Subcutaneous abdominal adipose tissue (tissue), 5 donors: ENCODE measurements around the gene PRPF38A.
A peak's percentile ranks its signal among the peaks of the same experiment; 100 is the strongest.
"Not testable (repeated sequence)": the region's sequence is repeated elsewhere in the genome, so short reads cannot be mapped to it uniquely, and the experiment has no call there.

Experiments
- H3K27ac ChIP-seq: one replicate; pipeline ENCODE4 v1.7.0; 2013; ENCODE audit warnings: low read depth, mild to moderate bottlenecking, inconsistent platforms, low read length, moderate library complexity
- H3K27me3 ChIP-seq, 5 donors: one replicate each; pipeline ENCODE4 v1.7.0; 2013; ENCODE audit warnings: low read length in 5 of 5, inconsistent platforms in 1 of 5; ENCODE audit not compliant: control insufficient read depth in 5 of 5, insufficient read depth in 4 of 5
- H3K36me3 ChIP-seq, 5 donors: one replicate each; pipeline ENCODE4 v1.7.0; 2013; ENCODE audit warnings: low read length in 5 of 5; ENCODE audit not compliant: control insufficient read depth in 5 of 5, insufficient read depth in 5 of 5
- H3K4me1 ChIP-seq, 5 donors: one replicate each; pipeline ENCODE4 v1.7.0; 2013; ENCODE audit warnings: low read length in 5 of 5, mild to moderate bottlenecking in 3 of 5, moderate library complexity in 1 of 5; ENCODE audit not compliant: control insufficient read depth in 5 of 5, insufficient read depth in 5 of 5
- H3K4me3 ChIP-seq, 5 donors: one replicate each; pipeline ENCODE4 v1.7.0; 2013; ENCODE audit warnings: low read length in 5 of 5, low read depth in 1 of 5
- H3K9ac ChIP-seq, 5 donors: one replicate each; pipeline ENCODE4 v1.7.0; 2013; ENCODE audit warnings: low read length in 5 of 5, mild to moderate bottlenecking in 4 of 5, moderate library complexity in 3 of 5
- H3K9me3 ChIP-seq, 5 donors: one replicate each; pipeline ENCODE4 v1.7.0; 2013; ENCODE audit warnings: low read length in 5 of 5; ENCODE audit not compliant: control insufficient read depth in 5 of 5
- donor health status: healthy.
- donor health status: healthy.
- donor health status: healthy.
- donor health status: healthy.
- donor health status: healthy.

Gene PRPF38A

DNA sequence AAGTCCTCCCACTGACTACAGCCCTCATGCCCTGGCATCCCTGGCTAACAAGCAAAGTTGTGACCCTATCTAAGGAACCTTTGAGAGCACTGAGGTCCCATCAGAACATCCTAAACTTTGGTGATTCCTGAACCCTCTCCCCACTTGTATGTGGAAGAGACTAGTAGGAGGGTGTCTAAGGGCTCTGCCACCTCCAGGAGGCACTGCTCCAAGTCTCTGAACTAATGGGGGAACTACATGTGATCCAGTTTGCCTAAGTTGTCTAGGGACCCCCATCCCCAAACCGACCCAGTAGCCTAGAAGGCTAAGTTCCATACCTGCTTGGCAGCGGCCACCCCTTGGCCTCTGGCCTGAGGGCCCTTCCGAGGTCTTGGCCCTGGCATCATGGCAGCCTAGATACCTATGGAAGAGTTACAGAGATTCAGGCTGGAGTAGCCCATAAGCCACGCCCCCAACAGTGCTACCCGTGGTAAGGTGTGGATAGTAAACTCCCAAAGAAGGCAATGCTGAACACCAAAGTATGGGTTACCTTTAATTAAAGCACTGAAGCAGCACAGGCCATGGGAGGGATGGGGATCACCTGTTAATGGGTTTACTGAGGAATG, 40.1 kb upstream of the PRPF38A start:
- peak overlapping the region in 2 of 5 donors; percentile 10 for H3K9ac ChIP-seq

DNA sequence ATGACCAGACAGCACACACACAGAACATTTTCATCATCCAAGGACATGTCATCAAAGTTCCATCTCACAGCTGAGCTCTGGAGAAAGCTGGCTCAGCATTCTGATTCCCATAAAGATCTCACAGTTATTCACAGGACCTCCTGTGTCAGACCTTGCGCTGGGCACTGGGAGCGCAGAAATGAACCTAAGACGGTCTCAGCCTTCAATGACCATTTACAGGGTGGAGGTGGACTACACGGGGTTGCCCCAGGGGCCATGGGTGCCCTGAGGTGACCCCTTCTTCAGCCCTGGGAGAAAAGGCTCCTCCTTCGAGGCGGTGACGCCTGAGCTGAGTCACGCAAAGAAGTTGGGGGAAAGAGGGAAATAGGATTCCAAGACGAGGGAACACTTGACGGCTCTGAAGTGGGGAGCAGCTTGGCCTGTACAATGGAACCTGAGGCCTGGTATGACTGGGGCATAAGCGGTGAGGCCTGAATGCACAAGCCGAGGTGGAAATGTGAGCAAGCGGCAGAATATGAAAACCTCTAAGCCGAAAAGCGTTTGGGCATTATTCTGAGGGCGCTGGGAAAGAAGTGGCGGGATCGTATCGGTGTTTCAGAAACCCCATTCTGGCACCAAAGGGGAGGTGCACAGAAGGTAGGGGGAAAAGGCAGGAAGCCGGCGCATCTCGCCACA, 39.2 kb upstream of the PRPF38A start:
- Histone ChIP-seq H3K4me1 (peaks cover 5 to 30% (median 18%) of the 10 kb centered on the region in 5 donors), H3K27ac (peak overlapping the region; percentile 86), H3K9me3 (no peaks in the 10 kb centered on the region), H3K36me3 (peaks cover 0 to 29% (median 28%) of the 10 kb centered on the region in 5 donors), H3K27me3 (no peaks in the 10 kb centered on the region), H3K4me3 (peak overlapping the region; percentile 86 to 92 (median 87)), H3K9ac (peak overlapping the region; percentile 74 to 96 (median 93))

More for the DNA sequence above, 40.1 kb upstream of the PRPF38A start:
- Histone ChIP-seq H3K27ac (peak overlapping the region; percentile 86), H3K4me1 (peaks cover 5 to 30% (median 18%) of the 10 kb centered on the region in 5 donors), H3K36me3 (peaks cover 0 to 37% (median 36%) of the 10 kb centered on the region in 5 donors), H3K9me3 (no peaks in the 10 kb centered on the region), H3K4me3 (peak overlapping the region in 1 of 5 donors; percentile 92), H3K27me3 (no peaks in the 10 kb centered on the region)

DNA sequence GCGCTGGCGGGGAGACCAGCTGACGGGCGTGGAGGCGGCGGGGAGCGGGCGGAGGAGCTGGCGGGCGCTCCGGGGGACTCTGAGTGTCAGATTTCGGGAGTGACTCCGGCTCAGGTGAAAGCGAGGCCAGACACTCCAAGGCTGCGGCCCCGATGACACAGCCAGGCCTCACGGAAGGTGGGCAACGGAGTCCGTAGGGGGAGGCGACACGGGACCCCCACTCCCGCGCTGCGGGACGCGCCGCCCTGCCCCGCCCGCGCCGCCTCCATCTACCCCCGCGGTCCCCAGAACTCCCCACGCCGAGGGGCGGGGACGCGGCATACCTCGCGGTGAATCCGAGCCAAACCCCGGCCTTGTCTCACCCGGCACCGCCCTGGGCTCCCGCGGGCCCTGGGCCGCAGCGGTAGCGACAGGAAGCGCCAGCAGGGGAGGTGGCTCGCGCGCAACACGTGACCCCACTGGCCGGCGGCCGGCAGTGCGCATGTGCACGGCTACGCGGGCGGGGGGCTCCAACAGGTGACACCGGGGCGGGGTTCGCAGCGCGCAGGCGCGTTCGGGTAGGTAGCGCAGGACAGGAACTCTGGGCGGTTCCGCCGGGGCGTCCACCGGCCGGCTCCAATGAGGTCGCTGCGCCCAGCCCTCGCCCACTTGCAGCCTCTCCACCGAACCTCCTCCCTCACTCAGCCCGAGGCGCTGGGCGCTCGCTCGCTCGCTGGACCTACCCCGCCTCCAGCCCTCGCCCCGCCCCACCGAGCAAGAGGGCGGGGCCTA, 38.5 kb upstream of the PRPF38A start, which contains the start of gene CC2D1B:
Gene CC2D1B (minus strand): TSS at position 460 of the 771 bp plus-strand sequence. CDS start 1,585 bp downstream, outside the sequence.
- no peaks in the 10 kb centered on the region for H3K9me3 ChIP-seq
- H3K27me3 ChIP-seq: no peaks in the 10 kb centered on the region
- H3K4me1 ChIP-seq: peaks cover 5 to 30% (median 18%) of the 10 kb centered on the region in 5 donors
- H3K27ac ChIP-seq: peak within 1 kb of the TSS; percentile 86
- H3K4me3 ChIP-seq: peak within 1 kb of the TSS; percentile 86 to 92 (median 87)
- peaks cover 0 to 21% (median 20%) of the 10 kb centered on the region in 5 donors for H3K36me3 ChIP-seq
- H3K9ac ChIP-seq: peak within 1 kb of the TSS; percentile 74 to 96 (median 93)

DNA sequence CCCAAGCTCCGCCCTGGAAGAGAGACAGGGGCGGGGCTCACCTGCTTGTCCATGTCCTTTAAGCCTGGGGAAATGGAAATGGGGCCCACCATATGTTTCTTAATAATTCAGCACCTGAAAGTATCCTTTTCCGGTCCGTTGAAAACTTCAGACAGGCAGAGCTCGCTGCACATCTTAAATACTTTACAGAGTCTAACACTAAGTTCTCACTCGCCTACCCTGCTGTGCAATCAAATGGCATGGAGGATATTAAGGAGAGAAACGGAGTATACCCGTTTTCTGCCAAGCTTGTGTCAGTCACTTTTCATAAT, 37.9 kb upstream of the PRPF38A start:
- no peaks in the 10 kb centered on the region for H3K9me3 ChIP-seq
- peaks cover 0 to 16% (median 15%) of the 10 kb centered on the region in 5 donors for H3K36me3 ChIP-seq
- peaks cover 5 to 30% (median 18%) of the 10 kb centered on the region in 5 donors for H3K4me1 ChIP-seq
- peak overlapping the region; percentile 41 to 92 (median 86) for H3K4me3 ChIP-seq
- no peak overlapping the region for H3K9ac ChIP-seq
- peak overlapping the region; percentile 86 for H3K27ac ChIP-seq
- no peaks in the 10 kb centered on the region for H3K27me3 ChIP-seq

DNA sequence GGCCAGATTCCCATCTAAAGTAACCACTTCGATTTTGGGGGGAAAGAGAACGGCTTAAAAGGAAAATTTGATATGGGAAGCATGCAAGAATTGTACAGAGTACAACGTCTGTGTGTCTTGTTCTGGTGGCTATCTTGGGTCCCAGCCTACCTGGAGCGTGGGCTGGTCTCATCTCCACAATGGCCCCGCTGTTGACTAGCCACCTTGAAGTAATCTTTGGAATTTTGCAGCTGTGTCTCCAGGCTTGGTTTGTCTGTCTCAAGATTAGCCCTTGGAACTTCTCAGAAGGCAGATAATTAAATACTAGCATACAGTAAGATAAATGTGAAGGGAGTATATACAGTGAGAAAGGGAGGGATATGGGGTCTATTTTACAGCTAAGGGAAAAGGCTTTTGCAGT, 37.1 kb upstream of the PRPF38A start:
- Histone ChIP-seq H3K36me3 (peaks cover 0 to 9% (median 7%) of the 10 kb centered on the region in 5 donors), H3K27me3 (no peaks in the 10 kb centered on the region), H3K9me3 (no peaks in the 10 kb centered on the region), H3K4me3 (no peak overlapping the region), H3K27ac (no peak overlapping the region), H3K4me1 (peaks cover 5 to 30% (median 18%) of the 10 kb centered on the region in 5 donors), H3K9ac (no peak overlapping the region)

DNA sequence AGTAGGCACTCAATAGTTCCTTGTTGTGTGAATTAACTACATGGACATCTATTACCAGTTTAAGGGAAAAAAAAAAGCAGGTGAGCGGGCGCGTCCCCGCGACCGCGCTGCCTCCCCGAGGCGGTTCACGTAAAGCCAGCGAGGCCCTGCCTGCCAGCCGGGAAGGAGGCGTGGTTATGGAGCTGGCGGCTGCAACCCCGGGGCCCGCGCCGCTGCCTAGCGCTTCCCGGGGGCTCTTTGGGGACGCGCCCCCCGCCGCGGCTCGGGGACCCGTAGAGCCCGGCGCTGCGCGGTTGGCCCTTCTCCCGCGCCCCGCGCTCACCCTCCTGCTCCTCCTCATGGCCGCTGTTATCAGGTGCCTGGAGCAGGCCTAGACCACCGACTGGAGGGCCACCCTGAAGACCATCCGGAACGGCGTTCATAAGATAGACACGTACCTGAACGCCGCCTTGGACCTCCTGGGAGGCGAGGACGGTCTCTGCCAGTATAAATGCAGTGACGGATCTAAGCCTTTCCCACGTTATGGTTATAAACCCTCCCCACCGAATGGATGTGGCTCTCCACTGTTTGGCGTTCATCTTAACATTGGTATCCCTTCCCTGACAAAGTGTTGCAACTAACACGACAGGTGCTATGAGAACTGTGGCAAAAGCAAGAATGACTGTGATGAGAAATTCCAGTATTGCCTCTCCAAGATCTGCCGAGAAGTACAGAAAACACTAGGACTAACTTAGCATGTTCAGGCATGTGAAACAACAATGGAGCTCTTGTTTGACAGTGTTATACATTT, 35.8 kb upstream of the PRPF38A start:
- Histone ChIP-seq H3K27me3 (no peaks in the 10 kb centered on the region), H3K4me3 (peak overlapping the region; percentile 40 to 67 (median 44)), H3K36me3 (peaks cover 0 to 3% (median 0%) of the 10 kb centered on the region in 5 donors), H3K4me1 (peaks cover 5 to 30% (median 18%) of the 10 kb centered on the region in 5 donors), H3K27ac (no peak overlapping the region), H3K9ac (peak overlapping the region in 1 of 5 donors; percentile 35), H3K9me3 (no peaks in the 10 kb centered on the region)

DNA sequence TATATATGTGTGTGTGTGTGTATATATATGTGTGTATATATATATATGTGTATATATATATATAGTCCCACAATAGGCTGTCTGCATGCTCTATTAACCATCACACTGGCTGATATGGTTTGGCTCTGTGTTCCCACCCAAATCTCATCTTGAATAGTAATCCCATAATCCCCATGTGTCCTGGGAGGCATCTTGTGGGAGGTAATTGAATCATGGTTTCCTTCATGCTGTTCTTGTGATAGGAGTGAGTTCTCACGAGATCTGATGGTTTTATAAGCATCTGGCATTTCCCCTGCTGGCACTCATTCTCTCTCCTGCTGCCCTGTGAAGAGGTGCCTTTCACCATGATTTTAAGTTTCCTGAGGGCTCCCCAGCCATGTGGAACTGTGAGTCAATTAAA, 34.6 kb upstream of the PRPF38A start:
- not testable (repeated sequence) for H3K36me3 ChIP-seq, H3K9ac ChIP-seq
- H3K4me1 ChIP-seq: peaks cover 2 to 23% (median 13%) of the 10 kb centered on the region in 5 donors

DNA sequence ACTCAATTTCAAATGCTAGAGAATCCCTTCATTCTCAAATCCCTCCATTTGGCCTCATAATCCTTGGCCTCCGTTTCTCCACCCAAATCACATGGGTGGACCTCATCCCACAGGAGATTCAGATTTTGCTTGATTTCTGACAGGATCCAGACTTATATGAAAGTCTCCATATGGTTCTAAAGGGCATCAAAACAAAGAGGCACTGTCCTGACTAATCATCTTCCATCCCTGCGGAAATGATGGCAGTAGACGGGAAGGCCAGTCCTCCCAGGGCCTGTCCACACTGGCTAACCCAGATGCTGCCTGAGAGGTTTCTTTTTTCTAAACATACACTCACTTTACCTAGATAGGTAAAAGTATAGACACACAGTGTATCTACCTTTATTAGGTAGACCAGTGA, 19.0 kb upstream of the PRPF38A start:
- no peak overlapping the region for H3K27ac ChIP-seq

More for the DNA sequence above, 34.6 kb upstream of the PRPF38A start:
- H3K9me3 ChIP-seq, H3K4me3 ChIP-seq, H3K27ac ChIP-seq, H3K27me3 ChIP-seq: not testable (repeated sequence)

DNA sequence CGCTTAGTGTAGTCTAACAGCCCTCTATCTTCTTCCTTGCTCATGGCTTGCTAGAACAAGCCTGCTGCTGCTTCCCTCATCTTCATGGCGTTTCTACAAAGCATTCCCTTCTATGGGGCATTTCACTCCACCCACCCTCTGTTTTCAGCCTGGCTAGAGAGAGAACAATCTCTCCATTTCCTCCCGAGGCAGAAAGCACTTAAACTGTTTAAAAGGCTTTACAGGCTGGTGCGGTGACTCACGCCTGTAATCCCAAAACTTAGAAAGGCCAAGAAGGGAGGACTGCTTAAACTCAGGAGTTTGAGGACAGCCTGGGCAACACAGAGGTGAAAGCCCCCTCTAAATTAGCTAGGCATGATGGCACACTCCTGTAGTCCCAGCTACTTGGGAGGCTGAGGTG, 17.9 kb upstream of the PRPF38A start:
- no peak overlapping the region for H3K4me3 ChIP-seq
- H3K27me3 ChIP-seq: no peaks in the 10 kb centered on the region

More for the DNA sequence above, 19.0 kb upstream of the PRPF38A start:
- no peak overlapping the region for H3K9ac ChIP-seq
- no peak overlapping the region for H3K4me3 ChIP-seq
- peaks cover 0 to 2% (median 0%) of the 10 kb centered on the region in 5 donors for H3K36me3 ChIP-seq
- no peaks in the 10 kb centered on the region for H3K4me1 ChIP-seq
- no peaks in the 10 kb centered on the region for H3K27me3 ChIP-seq
- H3K9me3 ChIP-seq: no peaks in the 10 kb centered on the region

More for the DNA sequence above, 17.9 kb upstream of the PRPF38A start:
- Histone ChIP-seq H3K4me1 (no peaks in the 10 kb centered on the region), H3K27ac (no peak overlapping the region), H3K36me3 (peaks cover 0 to 2% (median 0%) of the 10 kb centered on the region in 5 donors), H3K9me3 (no peaks in the 10 kb centered on the region), H3K9ac (no peak overlapping the region)
